K562 (cell line): ENCODE data around the gene GRAMD2B. TPM values are rescaled to one million over a fixed set of nuclear protein-coding genes. Genes with fewer than 3 reads are reported as not detected.

Experiments
- ATAC-seq: fragments of 200-7000 bp; cut with Tn5 transposase; 3 replicates; pipeline ENCODE4 v1.9.1; 2020; ENCODE audit warnings: moderate library complexity
- BruUV-seq: library from RNA; stranded (reverse); fragments of 400-500 nt; replicated peaks from 2 replicates; lab custom pipeline; 2021; lab: Mats Ljungman, UMichigan
- CTCF ChIA-PET: fragments of 300-600 bp; formaldehyde crosslinking; extraction: SDS; loops from one replicate; lab custom pipeline; 2021; ENCODE audit warnings: low intra/inter-chr PET ratio; lab: Yijun Ruan, JAX
- POLR2A ChIA-PET: fragments of 300-600, 350-650 bp; sonication (Branson Sonifier 250); formaldehyde crosslinking; extraction: SDS; loops from one replicate; lab custom pipeline; 2021; ENCODE audit warnings: antibody characterized with exemption, inconsistent platforms; lab: Yijun Ruan, JAX
- DNase-seq, 4 experiments: peaks; one replicate each; pipeline versions ENCODE4 v3.0.0 to v3.0.0-alpha.2; 2011 to 2018; ENCODE audit warnings: low spot score in 3 of 4, mixed read lengths in 3 of 4; ENCODE audit errors: extremely low read depth in 1 of 4
- FAIRE-seq: peaks from 2 replicates; lab custom pipeline; 2011; peaks lifted over from hg19 to GRCh38; lab: Jason Lieb, UNC
- H2AFZ ChIP-seq: 2 replicates; pipeline ENCODE4 v1.6.0; 2011; ENCODE audit warnings: low read depth, low read length, control low read depth, inconsistent platforms
- H3K27ac ChIP-seq: fragments of 200-600 bp; 3 replicates; pipeline ENCODE4 v1.8.0; 2011; ENCODE audit warnings: low read depth, mild to moderate bottlenecking, control low read depth, inconsistent platforms, low read length, moderate library complexity, mixed read lengths; ENCODE audit errors: extremely low read depth
- H3K27me3 ChIP-seq, 2 experiments: fragments of 300-600 bp in 1 of 2; 2 replicates in 1 of 2; 3 replicates in 1 of 2; pipeline versions ENCODE4 v1.6.0 to v1.8.0; 2011; ENCODE audit warnings: inconsistent platforms in 2 of 2, low read length in 2 of 2, mild to moderate bottlenecking in 1 of 2, mixed read lengths in 1 of 2, moderate library complexity in 1 of 2; ENCODE audit not compliant: control insufficient read depth in 2 of 2, insufficient read depth in 2 of 2
- H3K36me3 ChIP-seq: fragments of 300-600 bp; 3 replicates; pipeline ENCODE4 v1.8.0; 2011; ENCODE audit warnings: mild to moderate bottlenecking, low read length, inconsistent platforms; ENCODE audit not compliant: control insufficient read depth, insufficient read depth
- H3K4me1 ChIP-seq, 2 experiments: fragments of 200-600 bp in 1 of 2; replicated peaks in 1 of 2; 2 replicates in 1 of 2; 3 replicates in 1 of 2; pipeline versions ENCODE4 v1.5.1 to v1.8.0; 2011; ENCODE audit warnings: inconsistent platforms in 2 of 2, low read length in 2 of 2, mild to moderate bottlenecking in 1 of 2, mixed read lengths in 1 of 2, moderate library complexity in 1 of 2; ENCODE audit not compliant: control insufficient read depth in 2 of 2, insufficient read depth in 2 of 2
- H3K4me2 ChIP-seq: 2 replicates; pipeline ENCODE4 v1.6.1; 2011; ENCODE audit warnings: low read length, control low read depth, inconsistent platforms, mixed read lengths; ENCODE audit not compliant: insufficient read depth
- H3K4me3 ChIP-seq: fragments of 200-600 bp; sonication (generic), shearing (Covaris generic); 2 replicates; pipeline ENCODE4 v1.5.1; 2016; ENCODE audit warnings: control low read depth, inconsistent platforms
- H3K79me2 ChIP-seq: fragments of 200-600 bp; 3 replicates; pipeline ENCODE4 v1.8.0; 2011; ENCODE audit warnings: low read length, inconsistent platforms; ENCODE audit not compliant: control insufficient read depth, insufficient read depth
- H3K9ac ChIP-seq, 2 experiments: 2 replicates each; pipeline versions ENCODE4 v1.6.0 to v1.6.1; 2011; ENCODE audit warnings: low read depth in 2 of 2, low read length in 2 of 2, control low read depth in 1 of 2, inconsistent platforms in 1 of 2, mild to moderate bottlenecking in 1 of 2, mixed read lengths in 1 of 2; ENCODE audit not compliant: insufficient read depth in 1 of 2
- H3K9me1 ChIP-seq: one replicate; pipeline ENCODE4 v1.6.0; 2011; ENCODE audit warnings: inconsistent platforms, mild to moderate bottlenecking, low read length, moderate library complexity; ENCODE audit not compliant: control insufficient read depth, insufficient read depth
- H3K9me3 ChIP-seq: replicated peaks from 2 replicates; pipeline ENCODE4 v1.5.1; 2011; ENCODE audit warnings: low read depth, low read length, inconsistent platforms; ENCODE audit not compliant: control insufficient read depth, insufficient read depth
- H4K20me1 ChIP-seq: replicated peaks from 2 replicates; pipeline ENCODE4 v1.6.1; 2011; ENCODE audit warnings: low read length, inconsistent platforms, mixed read lengths; ENCODE audit not compliant: control insufficient read depth, insufficient read depth
- ATF7 ChIP-seq: fragments of 450-650 bp; IDR thresholded peaks from 2 replicates; pipeline ENCODE4 v1.7.1; 2014; ENCODE audit warnings: mild to moderate bottlenecking, moderate library complexity
- DLX4 ChIP-seq: fragments of 250-450 bp; sonication (Bioruptor Pico); IDR thresholded peaks from 2 replicates; pipeline ENCODE4 v1.6.1; 2021; ENCODE audit warnings: mild to moderate bottlenecking
- DNMT1 ChIP-seq: fragments of 450-650 bp; IDR thresholded peaks from 2 replicates; pipeline ENCODE4 v1.6.1; 2016; ENCODE audit warnings: antibody characterized with exemption, mild to moderate bottlenecking
- E4F1 ChIP-seq: fragments of 250-450 bp; sonication (Bioruptor Pico); IDR thresholded peaks from 2 replicates; pipeline ENCODE4 v1.5.0; 2021; ENCODE audit warnings: mild to moderate bottlenecking, borderline replicate concordance
- NFYB ChIP-seq: IDR thresholded peaks from 2 replicates; pipeline ENCODE4 v1.6.1; 2011; ENCODE audit warnings: mild to moderate bottlenecking, moderate library complexity; ENCODE audit not compliant: insufficient read length; ENCODE audit errors: extremely low read depth
- SUPT5H ChIP-seq: fragments of 450-650 bp; IDR thresholded peaks from 2 replicates; pipeline ENCODE4 v1.6.1; 2016
- YY1 ChIP-seq, 3 experiments: IDR thresholded peaks; 2 replicates each; pipeline ENCODE4 v1.6.1; 2011; ENCODE audit warnings: low read length in 2 of 3, mild to moderate bottlenecking in 2 of 3, moderate library complexity in 2 of 3, borderline replicate concordance in 1 of 3, control low read depth in 1 of 3, low read depth in 1 of 3; ENCODE audit not compliant: insufficient read depth in 3 of 3, insufficient replicate concordance in 2 of 3, control insufficient read depth in 1 of 3, insufficient read length in 1 of 3; ENCODE audit errors: extremely low read depth in 1 of 3
- ZNF23 ChIP-seq: fragments of 250-450 bp; sonication (Bioruptor Pico); IDR thresholded peaks from 2 replicates; pipeline ENCODE4 v1.4.0; 2020; ENCODE audit warnings: mild to moderate bottlenecking
- WGBS: fragments of 100-300 bp; shearing (Covaris generic); methylation state at CpG from one replicate; pipeline ENCODE4 v1.1.6; 2016; ENCODE audit warnings: low coverage, mixed read lengths; ENCODE audit not compliant: insufficient coverage; ENCODE audit errors: missing lambda C conversion rate; 5-methylcytosine and 5-hydroxymethylcytosine counted together
- in situ Hi-C: fragments of 300-500 bp; cut with MboI; formaldehyde crosslinking; loops from 4 replicates; pipeline ENCODE4 v1.15.0; 2018; ENCODE audit warnings: inconsistent platforms, mixed read lengths
- intact Hi-C: fragments of 100-400 bp; cut with micrococcal nuclease; formaldehyde crosslinking; loops from 2 replicates; pipeline ENCODE4 v1.14.2; 2022
- polyA plus RNA-seq, 8 experiments: library from polyadenylated mRNA; depleted of rRNA in 4 of 8; stranded (reverse) in 5 of 8; unstranded in 3 of 8; fragments of >200 nt; fragmentation: Nextera tagmentation in 2 of 8; fragmentation: Illumina TruSeq in 1 of 8; extraction: Ambion mirVana in 2 of 8; extraction: Trizol in 1 of 8; gene quantifications; 2 replicates each; pipeline versions ENCODE4 v1.2.1 to v1.2.3, GENCODE V29; 2011 to 2014; ENCODE audit warnings: inconsistent platforms in 1 of 8, missing spikeins in 1 of 8
- total RNA-seq, 7 experiments: library from RNA; depleted of rRNA in 6 of 7; stranded (reverse); fragments of >200 nt in 6 of 7; fragmentation: Illumina TruSeq in 2 of 7; extraction: Trizol in 2 of 7; gene quantifications; 2 replicates each; pipeline versions ENCODE4 v1.2.1 to v1.2.3, GENCODE V29; 2011 to 2021; ENCODE audit warnings: low replicate concordance in 1 of 7

GRAMD2B gene
- total and polyA plus RNA-seq, 9 of the 15 experiments (the other 6 are each of a cell fraction or from before 2014, with no cell fraction given), result 0.32 to 4.2 (median 1.4) TPM

GRCh38 chr5:126483156-126483555 is 59.9 kb downstream of the GRAMD2B start:
- intact Hi-C loops, result no loop called here
- Histone ChIP-seq H3K27ac (no peak overlapping the region), H2AFZ (no peak overlapping the region), H3K9me1 (no peaks in the 10 kb centered on the region), H4K20me1 (no peaks in the 10 kb centered on the region), H3K36me3 (no peaks in the 10 kb centered on the region), H3K9ac (no peak overlapping the region), H3K4me2 (no peak overlapping the region), H3K4me1 (no peaks in the 10 kb centered on the region), H3K4me3 (no peak overlapping the region), H3K9me3 (no peaks in the 10 kb centered on the region), H3K79me2 (no peaks in the 10 kb centered on the region), H3K27me3 (no peaks in the 10 kb centered on the region)
- DNase-seq (no peak), ATAC-seq (no peak), FAIRE-seq (no peak)
- 6% methylated on average over 3 of the region's 3 CpGs for WGBS
- in situ Hi-C loops, result no loop called here
- ChIA-PET CTCF (no interaction called here), POLR2A (no interaction called here)
- no TSS peak for BruUV-seq
- TF ChIP-seq ATF7, result no peak
- TF ChIP-seq NFYB, result no peak
- TF ChIP-seq E4F1 (CRISPR knock-in tag), result no peak
- TF ChIP-seq DNMT1, result no peak
- TF ChIP-seq YY1 (IDR thresholded peaks at IDR 0.05; ENCODE audit: borderline replicate concordance in 1 of 3, control insufficient read depth in 1 of 3, extremely low read depth in 1 of 3, insufficient read depth in 3 of 3, insufficient read length in 1 of 3, insufficient replicate concordance in 2 of 3, low read depth in 1 of 3, low read length in 2 of 3), result no peak
- no peak for TF ChIP-seq SUPT5H
- no peak for TF ChIP-seq DLX4 (CRISPR knock-in tag)
- TF ChIP-seq ZNF23 (CRISPR knock-in tag), result no peak
